ENCODE results near the gene STK32C.

The STK32C gene

GRCh38 chr10:132264306-132264950 lies 43.3 kb downstream of the STK32C start:
- no peak for DNase-seq

GRCh38 chr10:132263866-132264265 lies 43.9 kb downstream of the STK32C start:
- no peak for DNase-seq

DNA sequence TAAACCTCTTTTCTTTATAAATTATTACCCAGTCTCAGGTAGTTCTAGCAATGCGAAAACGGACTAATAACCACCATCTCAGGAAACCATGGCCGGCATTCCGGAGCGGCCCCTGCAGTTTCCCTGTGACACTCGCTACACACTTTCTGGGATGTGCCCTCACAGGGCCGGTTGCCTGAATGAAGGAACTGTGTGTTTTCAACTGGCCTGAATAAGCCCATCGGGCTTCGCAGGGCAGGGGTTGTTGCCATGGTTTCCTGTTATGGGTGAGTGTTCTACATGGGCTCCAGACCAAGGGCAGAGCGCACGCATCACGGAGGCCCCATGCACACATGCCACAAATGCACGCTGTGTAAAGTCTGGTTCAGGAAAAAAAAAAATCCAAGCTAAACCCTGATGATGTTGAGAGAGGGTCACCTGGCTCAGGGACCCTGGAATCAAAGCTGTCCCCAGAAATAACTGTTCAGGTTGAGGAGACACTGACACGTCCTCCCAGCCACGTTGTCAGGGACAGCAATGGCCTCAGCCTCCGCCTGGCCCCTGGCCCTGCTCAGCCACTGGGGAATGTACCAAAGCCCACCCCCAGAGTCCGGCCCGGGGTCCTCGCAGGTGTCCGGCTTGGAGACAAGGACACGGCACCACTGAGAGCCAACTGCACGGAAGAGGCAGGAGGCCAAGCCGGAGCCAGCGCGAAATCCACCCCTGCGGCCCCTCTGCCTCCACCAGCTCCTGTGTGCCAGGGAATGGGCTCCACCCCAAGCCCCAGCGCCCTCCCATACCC lies 47.9 kb downstream of the STK32C start:
- DNase-seq: peak; percentile 36

DNA sequence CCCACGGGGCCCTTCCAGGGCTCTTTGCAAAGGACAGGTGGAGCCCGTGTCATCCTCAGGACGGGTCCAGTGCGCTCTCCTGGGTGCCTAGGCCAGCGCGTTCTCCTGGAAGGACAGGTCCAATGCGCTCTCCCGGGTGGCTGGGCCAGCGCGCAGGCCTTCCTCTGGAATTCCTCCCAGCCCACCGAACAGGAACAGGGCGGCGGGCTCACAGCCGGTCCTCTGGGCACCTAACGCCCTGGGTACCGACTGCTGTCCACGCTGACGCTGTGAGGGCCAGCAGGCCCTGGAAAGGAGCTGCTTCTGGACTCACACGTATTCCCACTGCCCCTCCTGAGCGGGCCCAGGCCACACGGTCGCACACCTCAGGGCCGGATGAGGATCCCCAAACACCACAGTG lies 49.3 kb downstream of the STK32C start:
- DNase-seq: no peak

GRCh38 chr10:132257907-132258306 lies 49.8 kb downstream of the STK32C start:
- DNase-seq: no peak

- DNase-seq: no peak
Observed at GRCh38 chr10:132257271-132257670, 50.5 kb downstream of the STK32C start.

DNA sequence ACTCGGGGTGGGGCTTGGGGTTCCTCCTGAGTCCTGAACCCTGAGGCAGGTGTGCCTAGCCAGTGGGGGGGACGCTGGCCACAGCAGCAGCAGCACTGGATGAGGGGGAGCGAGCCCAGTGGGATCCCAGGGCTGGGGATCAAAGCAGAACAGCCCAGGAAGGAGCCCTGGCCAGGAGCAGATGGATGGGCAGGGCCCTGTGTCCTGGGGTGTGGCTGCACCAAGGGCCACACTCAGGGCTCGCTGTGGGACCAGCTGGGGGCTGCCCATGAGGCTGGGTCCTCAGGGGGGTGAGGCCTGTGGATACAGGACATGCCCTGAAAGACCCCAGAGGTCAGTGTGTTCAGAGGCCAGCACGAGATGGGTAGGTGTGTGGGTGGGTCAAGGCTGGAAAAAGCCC lies 50.9 kb downstream of the STK32C start:
- no peak for DNase-seq

GRCh38 chr10:132255489-132256344 lies 52.0 kb downstream of the STK32C start:
- DNase-seq: no peak

DNA sequence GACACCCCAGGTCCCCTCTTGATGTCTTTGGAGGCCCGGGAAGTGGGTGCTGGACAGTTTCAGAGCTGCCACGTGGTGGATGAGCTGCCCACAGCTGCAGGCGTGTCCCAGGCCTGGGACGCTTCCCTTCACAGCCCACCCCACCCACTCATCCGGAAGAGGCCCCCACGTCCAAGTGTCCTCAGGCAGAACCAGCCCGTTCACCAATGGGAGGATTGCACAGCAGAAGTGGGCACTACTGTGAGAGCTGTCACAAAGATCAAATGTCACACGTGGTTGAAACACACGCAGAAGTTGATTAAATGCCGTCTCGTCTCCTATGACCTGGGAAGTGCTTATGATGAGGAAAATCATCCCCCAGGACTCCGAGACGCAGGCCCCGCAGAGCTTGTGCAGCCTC lies 52.9 kb downstream of the STK32C start:
- no peak for DNase-seq

DNA sequence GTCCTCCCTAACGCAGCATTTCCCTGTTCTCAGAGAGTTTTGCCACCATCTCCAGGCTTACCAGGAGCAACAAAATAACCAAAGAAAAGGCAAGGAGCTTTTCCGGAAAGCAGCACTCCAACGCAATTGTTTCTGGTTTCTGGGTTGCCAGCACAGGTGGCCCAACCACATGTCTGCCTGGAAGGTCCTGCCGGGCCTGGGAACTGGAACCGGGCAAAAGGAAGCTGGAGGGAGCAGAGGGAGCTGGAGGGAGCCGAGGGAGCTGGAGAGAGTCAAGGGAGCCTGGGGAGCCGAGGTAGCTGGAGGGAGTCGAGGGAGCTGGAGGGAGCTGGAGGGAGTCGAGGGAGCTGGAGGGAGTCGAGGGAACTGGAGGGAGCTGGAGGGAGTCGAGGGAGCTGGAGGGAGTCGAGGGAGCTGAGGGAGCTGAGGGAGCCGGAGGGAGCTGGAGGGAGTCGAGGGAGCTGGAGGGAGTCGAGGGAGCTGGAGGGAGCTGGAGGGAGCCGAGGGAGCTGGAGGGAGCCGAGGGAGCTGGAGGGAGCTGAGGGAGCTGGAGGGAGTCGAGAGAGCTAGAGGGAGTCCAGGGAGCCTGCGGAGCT lies 54.6 kb downstream of the STK32C start:
- no peak for DNase-seq

GRCh38 chr10:132252412-132252811 lies 55.3 kb downstream of the STK32C start:
- no peak for DNase-seq

GRCh38 chr10:132251928-132252327 lies 55.8 kb downstream of the STK32C start:
- DNase-seq: no peak

GRCh38 chr10:132250481-132251475 lies 57.0 kb downstream of the STK32C start:
- no peak for DNase-seq

- no peak for DNase-seq
Observed at GRCh38 chr10:132249824-132250375, 57.9 kb downstream of the STK32C start.

DNA sequence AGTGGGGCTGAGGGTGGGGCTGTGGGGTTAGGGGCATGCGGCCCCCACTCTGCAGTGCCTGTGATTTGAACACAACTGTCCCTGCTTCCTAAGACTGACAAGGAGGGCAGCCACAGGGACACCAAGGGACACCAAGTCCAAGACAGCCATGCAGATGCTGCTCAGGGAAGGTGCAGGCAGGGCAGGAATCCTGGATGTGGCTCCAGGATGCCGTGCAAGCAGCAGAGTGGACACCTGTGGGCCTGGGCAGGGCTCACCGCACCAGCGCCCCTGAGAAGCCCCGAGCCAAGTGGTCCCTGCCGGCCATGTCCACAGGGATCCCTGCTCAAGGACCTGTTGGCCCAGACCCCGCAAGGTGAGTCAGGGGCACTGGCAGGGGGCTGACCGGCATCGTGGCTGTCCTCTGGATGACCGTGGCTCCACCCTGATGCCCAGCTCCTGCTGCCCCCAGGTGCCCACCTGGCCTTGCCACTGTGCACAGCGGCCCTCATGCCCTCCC lies 58.5 kb downstream of the STK32C start:
- no peak for DNase-seq

GRCh38 chr10:132248455-132249225 lies 59.1 kb downstream of the STK32C start:
- DNase-seq: no peak

DNA sequence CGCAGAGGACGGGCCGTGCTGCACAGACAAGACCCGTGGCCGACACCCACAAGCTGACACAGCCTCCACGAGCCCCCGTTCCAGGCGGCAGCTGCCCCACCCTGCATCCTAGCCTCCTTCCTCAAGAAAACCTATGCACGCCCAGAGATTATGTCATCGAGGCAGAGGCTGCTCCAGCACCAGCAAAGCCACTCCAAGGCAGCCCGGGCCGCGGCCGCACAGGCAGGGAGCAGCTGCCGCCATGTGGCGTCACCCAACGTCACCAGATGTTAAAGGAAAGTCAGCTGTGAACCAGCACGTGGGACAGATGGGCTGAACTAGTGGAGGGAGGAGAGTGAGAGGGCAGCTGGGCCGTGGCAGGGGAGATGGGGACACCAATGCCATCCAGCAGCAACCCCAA lies 59.8 kb downstream of the STK32C start:
- DNase-seq: no peak

DNA sequence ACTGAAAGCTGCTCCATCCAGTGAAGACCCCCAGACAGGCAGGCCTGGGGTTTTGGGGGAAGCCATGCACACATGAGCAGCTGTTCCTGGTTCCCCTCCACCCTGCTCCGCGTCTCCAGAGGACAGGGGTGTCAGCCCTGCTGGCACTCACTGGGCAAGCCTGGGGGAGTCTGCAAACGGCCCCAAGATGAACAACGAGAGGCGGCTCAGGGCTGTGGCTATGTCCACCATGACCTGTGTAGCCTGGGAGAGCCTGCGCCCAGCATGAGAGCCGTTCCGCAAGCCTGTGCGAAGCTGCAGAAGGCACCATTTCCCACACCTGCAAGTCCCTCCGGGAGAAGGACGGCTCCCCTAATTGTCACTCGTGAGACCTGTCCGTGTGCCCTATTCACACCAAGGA lies 61.5 kb downstream of the STK32C start:
- no peak for DNase-seq

DNA sequence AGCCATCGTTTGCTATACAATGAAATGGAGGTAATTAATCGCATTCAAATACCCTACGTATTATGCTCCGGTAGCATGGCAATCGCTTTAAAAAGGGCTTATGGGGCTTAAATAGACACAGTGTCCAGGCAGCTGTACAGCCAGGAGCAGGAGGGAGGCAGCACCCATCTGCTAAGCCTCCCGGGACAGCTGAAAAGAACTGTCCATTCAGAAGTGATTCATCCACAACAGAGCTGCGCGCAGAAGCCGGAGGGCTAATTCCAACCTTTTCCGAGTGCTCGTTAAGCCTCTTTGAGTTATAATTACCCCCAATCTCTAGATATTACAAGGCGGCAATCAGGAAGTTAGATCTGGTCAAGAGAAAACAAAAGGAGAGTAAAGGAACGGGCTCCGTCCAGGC lies 62.7 kb downstream of the STK32C start:
- DNase-seq: peak; percentile 9

DNA sequence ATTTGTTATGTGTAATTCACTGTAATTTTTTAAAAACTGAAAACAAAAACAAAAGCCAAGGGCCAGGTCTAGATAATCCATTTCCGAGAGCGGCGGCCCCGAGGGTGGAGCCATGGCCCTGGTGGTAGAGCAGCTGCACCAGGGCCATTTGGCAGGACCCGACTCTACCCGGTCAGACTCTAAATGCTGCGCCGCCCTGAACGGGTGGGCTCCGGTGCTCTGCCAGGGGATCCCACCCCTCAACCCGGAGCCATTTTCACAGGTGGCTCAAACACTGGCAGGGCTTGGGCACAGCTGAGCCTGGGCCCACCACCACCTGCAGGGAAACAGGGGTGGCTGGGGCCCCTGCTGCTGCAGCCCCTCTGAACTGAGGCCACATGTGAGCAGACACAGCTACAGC lies 64.1 kb downstream of the STK32C start:
- no peak for DNase-seq

GRCh38 chr10:132243141-132243540 lies 64.6 kb downstream of the STK32C start:
- DNase-seq: no peak
